Stimulated activated CD8-positive, alpha-beta memory T cell treated with anti-CD3 and anti-CD28 coated beads, Interleukin-7, amount 100 ng/mL, for 4 hours (primary cell): ENCODE measurements around the gene CHCHD1.
"Not testable (repeated sequence)": the region's sequence is repeated elsewhere in the genome, so short reads cannot be mapped to it uniquely, and the experiment has no call there.

Experiments
- DNase-seq, 2 donors: peaks; one replicate each; pipeline ENCODE4 v3.0.0-alpha.2; 2020; ENCODE audit warnings: low read depth in 2 of 2

Gene CHCHD1

DNA sequence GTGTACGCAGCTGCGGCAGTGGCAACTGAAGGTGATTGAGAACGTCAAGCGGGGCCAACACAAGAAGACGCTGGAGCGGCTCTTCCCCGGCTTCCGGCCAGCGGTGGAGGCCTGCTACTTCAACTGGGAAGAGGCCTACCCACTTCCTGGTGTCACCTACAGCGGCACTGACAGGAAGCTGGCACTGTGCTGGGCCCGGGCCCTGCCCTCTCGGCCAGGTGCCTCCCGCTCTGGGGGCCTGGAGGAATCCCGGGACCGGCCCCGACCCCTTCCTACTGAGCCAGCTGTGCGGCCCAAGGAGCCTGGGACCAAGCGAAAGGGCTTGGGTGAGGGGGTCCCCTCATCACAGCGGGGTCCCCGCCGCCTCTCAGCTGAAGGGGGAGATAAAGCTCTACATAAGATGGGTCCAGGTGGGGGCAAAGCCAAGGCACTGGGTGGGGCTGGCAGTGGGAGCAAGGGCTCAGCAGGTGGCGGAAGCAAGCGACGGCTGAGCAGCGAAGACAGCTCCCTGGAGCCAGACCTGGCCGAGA lies 10.1 kb downstream of the CHCHD1 start:
- no peak for DNase-seq

DNA sequence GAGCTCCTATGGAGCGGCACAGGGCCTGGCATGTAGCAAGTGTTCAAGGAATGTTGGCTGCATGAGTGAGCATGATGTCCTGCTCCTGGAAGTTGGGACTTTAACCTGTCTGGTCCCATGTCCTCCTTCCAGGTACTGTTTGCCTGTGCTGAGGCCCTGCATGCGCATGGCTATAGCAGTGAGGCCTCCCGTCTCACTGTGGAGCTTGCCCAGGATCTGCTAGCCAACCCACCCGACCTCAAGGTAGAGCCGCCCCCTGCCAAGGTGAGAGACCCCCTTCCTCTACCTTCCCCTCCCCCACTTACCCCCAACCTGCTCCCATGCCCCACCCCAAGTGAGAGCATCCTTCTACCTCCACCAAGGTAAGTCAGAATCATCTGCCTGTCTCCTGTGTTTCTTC lies 11.6 kb downstream of the CHCHD1 start:
- DNase-seq = no peak

DNA sequence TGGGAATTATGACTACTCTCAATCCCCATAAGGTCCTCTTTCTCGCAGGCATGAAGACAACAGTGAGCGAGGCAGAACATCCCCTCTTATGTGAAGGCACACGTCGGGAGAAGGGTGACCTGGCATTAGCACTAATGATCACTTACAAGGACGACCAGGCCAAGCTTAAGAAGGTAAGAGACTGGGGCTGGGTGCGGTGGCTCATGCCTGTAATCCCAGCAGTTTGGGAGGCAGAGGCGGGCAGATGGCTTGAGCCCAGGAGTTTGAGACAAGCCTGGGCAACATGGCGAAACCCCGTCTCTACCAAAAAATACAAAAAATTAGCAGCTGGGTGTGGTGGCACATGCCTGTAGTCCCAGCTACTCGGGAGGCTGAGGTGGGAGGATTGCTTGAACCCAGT lies 13.6 kb downstream of the CHCHD1 start:
- not testable (repeated sequence) for DNase-seq

DNA sequence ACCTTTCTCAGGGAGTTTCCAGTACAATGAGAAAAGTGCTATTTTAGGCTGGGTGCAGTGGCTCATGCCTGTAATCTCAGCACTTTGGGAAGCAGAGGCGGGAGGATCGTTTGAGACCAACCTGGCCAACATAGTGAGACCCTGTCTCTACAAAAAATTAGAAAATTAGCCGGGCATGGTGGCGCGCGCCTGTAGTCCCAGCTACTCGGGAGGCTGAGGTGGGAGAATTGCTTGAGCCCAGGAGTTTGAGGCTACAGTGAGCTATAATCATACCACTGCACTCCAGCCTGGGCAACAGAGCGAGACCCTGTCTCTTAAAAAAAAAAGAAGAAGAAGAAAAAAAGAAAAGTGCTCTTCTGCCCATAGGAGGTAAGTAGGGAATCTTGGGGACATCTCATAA lies 14.2 kb downstream of the CHCHD1 start:
- not testable (repeated sequence) for DNase-seq

DNA sequence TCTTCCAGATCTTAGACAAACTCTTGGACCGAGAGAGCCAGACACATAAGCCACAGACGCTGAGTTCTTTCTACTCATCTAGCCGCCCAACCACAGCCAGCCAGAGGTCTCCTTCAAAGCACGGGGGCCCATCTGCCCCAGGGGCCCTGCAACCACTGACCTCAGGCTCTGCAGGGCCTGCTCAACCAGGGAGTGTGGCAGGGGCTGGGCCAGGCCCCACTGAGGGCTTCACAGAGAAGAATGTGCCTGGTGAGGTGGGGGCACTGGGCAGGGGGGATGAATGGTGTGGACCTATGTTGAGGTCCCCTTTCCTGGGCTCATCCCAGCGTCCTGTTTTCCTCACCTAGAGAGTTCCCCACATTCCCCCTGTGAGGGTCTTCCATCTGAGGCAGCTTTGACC lies 14.9 kb downstream of the CHCHD1 start:
- DNase-seq = no peak

DNA sequence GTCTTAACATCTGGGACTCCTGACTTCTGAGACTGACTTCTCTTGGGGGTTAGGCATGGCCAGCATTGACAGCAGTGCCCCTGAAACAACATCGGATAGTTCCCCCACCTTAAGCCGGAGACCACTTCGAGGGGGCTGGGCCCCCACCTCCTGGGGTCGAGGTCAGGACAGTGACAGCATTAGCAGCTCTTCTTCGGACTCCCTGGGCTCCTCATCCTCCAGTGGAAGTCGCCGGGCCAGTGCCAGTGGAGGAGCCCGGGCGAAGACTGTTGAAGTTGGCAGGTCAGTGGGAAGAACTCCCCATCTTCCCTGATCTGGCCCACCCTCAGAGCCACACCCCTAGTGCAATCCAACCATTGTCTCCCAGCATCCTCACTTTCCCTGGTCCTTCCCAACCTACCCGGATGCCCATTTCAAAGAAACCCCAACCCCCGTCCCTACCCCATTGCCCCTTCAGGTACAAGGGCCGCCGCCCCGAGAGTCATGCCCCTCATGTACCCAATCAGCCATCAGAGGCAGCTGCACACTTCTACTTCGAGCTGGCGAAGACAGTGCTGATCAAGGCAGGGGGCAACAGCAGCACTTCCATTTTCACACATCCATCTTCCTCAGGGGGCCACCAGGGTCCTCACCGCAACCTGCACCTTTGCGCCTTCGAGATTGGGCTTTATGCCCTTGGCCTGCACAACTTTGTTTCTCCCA lies 15.6 kb downstream of the CHCHD1 start:
- no peak for DNase-seq

DNA sequence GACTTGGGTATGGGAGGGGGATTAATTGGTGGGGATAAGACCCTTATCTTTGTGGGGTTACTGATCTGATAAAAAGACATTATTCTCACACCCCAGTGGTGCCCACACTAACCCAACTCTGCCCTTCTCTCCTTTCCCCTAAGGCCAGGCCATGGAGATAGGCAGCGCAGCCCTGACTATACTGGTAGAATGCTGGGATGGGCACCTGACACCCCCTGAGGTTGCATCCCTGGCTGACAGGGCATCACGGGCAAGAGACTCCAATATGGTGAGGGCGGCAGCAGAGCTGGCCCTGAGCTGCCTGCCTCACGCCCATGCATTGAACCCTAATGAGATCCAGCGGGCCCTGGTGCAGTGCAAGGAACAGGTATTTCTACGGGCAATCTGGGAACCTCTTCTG lies 16.2 kb downstream of the CHCHD1 start:
- no peak for DNase-seq

DNA sequence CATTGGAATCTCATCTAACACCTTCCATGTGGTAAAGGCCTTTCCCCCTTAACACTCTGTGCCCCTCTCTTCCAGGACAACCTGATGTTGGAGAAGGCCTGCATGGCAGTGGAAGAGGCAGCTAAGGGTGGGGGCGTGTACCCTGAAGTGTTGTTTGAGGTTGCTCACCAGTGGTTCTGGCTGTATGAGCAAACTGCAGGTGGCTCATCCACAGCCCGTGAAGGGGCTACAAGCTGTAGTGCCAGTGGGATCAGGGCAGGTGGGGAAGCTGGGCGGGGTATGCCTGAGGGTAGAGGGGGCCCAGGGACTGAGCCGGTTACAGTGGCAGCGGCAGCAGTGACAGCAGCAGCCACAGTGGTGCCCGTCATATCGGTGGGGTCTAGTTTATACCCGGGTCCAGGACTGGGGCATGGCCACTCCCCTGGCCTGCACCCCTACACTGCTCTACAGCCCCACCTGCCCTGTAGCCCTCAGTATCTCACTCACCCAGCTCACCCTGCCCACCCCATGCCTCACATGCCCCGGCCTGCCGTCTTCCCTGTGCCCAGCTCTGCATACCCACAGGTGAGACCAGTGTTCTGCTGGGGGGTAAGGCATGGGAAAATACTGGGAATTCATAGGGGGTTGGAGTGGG lies 17.2 kb downstream of the CHCHD1 start:
- no peak for DNase-seq

DNA sequence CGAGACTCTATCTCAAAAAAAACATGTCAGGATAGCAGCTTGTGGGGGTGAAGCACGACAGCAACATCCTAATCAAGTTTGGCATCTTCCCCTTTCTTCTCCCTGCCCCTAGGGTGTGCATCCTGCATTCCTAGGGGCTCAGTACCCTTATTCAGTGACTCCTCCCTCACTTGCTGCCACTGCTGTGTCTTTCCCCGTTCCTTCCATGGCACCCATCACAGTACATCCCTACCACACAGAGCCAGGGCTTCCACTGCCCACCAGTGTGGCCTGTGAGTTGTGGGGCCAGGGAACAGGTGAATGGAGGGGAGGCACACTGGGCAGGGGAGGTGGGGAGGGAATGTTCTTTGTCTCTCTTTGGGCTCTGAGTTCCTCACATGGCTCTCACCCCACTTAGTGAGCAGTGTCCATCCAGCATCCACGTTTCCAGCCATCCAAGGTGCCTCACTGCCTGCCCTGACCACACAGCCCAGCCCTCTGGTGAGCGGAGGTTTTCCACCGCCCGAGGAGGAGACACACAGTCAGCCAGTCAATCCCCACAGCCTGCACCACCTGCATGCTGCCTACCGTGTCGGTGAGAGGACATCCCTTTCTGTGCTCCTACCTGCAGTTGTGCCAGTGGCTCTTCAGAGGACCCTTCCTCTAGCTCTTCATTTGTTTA lies 18.2 kb downstream of the CHCHD1 start:
- DNase-seq = no peak

DNA sequence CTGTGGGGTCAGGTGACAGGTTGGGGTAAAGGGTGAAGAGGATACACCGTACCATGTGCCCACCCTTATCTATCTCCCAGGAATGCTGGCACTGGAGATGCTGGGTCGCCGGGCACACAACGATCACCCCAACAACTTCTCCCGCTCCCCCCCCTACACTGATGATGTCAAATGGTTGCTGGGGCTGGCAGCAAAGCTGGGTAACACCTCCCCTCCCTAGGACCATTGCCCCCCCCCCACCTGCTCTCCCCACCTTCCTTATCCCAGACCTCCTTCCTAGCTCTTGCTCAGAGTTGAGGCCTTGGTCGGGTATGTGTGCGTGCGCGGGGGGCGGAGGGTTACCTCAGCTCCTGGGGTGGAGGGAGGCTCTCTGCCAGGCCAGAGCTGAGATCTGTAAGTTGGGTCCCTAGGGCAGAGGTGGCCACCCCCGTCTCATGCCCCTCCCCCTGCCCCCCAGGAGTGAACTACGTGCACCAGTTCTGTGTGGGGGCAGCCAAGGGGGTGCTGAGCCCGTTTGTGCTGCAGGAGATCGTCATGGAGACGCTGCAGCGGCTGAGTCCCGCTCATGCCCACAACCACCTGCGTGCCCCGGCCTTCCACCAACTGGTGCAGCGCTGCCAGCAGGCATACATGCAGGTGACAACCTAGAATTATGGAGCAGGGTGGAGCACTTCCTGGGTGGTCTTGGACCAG lies 18.9 kb downstream of the CHCHD1 start:
- no peak for DNase-seq

DNA sequence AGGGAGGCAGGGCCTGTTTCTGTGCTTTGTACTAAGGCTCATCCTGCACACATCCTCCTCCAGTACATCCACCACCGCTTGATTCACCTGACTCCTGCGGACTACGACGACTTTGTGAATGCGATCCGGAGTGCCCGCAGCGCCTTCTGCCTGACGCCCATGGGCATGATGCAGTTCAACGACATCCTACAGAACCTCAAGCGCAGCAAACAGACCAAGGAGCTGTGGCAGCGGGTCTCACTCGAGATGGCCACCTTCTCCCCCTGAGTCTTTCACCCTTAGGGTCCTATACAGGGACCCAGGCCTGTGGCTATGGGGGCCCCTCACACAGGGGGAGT lies 19.4 kb downstream of the CHCHD1 start:
- DNase-seq = no peak

DNA sequence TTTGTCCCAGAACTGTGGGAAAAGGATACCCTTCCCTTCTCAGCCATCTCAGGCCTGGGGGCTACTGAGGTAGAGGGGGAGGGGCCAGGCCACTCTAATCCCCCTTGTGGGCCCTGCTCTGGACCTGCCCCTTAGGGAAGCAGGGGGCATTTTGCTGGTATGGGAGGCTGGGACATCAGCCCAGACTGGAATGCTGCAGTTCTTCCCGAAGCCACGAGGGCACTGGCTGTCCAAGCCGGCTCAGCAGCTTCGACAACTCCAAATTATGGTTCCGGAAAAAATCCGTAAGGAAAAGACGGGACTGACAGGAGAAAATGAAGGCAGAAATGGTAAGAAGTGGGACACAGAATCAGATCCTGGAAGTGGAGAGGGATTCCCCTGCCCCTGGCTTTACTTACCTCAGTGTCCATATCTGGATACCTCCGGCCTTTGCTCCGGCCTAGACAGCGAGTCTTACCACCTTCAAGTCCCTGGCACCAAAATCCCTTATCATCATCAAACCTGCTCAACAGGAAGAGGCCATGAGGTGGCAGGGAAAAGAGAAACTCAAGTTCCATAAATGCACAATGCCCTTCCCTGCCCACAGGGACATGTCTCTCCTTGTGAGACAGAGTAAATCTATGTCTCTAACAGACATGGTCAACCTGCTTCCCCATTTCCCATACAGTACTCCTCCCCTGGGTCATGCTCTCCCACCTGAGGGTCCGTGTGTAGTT lies 20.6 kb downstream of the CHCHD1 start:
- DNase-seq = no peak

DNA sequence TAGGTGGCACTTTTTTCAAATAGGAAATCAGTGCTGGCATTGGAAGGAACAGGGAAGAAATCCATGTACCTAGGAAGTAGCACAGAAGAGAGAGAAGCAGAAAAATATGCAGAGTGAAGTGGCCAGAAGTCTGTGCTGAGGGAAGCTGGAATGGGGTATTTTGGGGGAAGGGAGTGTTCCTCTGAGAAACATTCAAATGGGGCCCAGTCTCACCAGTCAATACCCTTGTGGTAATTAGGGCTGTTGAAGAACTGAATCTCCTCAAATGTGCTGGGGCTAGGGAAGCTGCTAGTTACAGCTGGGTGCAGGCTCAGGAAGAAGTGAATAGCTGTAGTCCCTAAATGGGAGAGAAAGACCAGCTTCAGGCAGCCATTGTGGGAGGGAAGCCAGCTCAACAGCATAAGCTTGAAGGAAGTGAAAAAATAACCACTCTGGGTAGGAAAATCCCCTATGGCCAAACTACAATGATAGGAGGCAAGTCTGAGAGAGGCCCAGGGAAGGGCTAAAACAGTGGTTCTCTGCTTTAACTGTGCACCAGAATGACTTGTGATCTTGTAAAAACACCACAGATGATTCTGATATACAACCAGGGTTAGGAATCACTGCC lies 21.9 kb downstream of the CHCHD1 start:
- no peak for DNase-seq

DNA sequence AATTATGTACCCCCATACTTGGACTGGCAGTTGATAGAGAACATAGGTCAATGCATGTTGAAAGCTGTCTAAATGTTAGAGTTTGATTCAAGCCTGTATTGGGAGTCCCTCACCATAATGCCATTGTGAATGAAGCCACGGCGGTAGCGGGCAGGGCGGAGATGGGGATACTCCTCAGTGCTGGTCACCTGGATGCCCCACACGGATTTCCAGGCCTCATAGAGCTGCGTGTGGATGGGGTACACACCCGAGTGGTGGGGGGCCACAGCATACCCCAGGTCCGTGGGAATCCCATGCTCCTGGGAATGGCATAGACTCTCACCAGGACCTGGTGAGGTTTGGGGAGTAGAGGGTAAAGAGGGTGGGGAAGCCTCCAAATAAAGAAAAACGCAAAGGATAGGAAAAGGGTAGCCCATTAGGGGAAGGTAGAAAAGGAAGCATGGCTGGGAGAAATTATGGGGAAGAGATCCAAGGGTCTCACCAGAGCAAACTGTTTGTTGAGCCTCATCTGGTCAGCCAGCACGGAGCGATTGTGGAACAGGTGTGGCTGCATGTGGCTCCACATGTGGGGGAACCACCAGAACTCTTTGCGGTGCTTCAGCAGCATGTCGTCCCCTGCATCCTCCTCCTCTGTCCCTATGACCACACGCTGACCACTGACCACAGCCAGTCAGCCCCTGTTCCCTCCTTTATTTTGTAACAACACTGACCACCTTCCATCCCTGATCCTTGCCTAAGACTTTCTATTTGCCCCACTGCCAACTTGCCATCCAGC lies 24.5 kb downstream of the CHCHD1 start:
- DNase-seq = no peak

DNA sequence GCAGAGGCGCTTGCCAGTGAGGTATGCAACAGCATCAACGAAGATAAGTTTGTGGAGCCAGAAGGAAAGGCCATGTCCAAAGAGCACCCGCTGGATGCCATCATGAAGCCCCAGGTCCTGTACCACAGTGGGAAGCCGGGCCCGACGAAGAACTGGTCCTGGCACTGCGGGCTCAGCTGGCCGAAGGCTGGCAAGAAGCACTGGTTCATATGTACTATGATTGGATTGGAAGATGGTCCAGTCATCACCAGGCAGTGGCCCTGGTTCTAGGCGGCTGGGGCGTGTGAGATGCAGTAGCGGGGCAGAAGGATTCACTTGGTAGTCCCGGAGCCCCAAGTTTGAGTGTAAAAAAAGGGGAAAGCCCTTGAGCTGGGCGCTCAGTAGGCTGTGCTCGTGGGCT lies 25.6 kb downstream of the CHCHD1 start:
- DNase-seq = no peak

DNA sequence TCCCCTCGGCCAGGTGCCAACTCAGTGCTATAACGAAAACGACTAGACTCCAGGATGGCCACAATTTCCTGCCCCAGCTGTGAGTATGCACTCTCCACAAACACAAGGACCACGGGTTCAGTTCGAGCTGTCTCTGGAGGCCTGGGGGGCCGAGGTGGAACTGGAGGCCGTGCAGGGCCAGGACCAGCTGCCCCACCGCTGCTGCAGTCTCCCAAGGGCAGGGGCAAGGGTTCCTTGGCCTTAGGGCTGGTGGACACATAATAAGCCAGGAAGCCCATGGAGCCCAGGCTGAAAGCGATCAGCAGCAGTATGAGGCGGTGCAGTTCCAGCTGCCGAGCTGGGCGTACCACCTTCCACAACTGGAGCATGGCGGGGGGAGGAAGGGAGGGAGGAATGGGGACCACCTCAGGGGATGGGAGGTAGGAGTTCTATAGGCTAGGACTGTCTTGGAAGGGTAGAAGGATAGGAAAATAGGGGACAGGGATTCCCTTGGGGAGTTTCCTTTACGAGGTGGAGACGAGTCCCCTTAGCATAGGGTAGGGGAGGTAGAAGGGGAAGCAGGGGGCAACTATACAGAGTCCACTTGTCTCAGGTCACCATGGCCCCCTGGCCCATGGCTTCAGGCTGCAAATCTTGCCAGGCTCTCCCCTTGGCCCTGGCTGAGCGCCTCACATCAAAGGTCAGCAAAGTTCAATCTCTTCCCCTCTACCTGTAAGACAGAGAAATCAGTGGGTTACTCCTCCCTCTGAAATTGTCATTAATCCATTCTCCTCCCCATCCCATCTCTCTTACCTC lies 26.4 kb downstream of the CHCHD1 start:
- DNase-seq = no peak

DNA sequence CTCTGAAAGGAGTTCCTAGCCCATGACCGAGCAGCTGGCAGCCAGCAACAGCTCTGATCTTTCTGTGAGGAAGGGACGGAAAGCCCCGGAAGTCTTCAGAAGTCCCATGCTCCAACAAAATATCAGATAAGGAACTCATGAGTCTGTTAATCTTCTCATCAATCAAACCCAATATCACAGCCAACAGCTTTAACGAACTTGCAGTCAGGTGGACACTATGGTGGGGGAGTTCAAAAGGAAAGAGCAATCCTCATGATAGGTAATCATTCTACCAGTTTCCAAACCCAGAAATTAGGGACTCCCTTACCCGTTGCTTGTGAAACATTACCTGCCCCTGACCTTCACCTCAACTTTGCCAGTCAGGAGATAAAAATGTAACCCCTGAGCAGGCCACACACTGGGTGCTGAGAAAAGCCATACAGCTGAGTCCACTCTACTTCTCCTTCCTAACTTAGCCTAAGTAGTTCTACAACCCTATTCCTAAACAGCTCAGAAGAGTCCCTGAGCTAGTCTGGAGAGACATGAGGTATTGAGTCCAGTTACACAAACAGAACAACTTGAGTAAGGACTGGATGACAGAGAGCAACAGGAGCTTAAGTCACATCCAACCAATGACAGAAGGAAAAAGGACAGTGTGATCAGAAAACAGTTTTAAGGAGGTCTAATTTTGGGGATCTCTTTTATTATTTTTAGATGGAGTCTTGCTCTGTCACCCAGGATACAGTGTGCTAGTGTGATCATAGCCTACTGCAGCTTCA lies 27.4 kb downstream of the CHCHD1 start:
- DNase-seq = no peak

DNA sequence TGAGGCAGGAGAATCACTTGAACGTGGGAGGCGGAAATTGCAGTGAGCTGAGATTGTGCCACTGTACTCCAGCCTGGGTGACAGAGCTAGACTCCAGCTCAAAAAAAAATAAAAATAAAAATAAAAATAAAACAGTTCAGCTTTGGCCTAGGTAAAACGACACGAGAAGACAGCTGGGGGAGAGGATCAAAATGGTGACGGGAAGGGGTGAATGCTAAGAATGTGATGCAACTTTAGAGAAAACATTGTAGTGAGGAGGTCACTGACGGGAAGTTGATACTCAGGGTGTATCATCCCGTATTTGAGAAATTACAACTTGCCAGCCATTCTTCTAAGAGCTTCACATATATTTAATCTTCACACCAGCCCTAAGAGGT lies 28.5 kb downstream of the CHCHD1 start:
- no peak for DNase-seq
